Thymus (tissue), 14 donors: ENCODE data around the gene HELLS. TPM values are rescaled to one million over a fixed set of nuclear protein-coding genes. Genes with fewer than 3 reads are reported as not detected.
"Not testable (repeated sequence)": the region's sequence is repeated elsewhere in the genome, so short reads cannot be mapped to it uniquely, and the experiment has no call there.

Experiments used
- DNase-seq, 9 donors: peaks; one replicate each; pipeline ENCODE4 v3.0.0-alpha.2; 2013; ENCODE audit warnings: low spot score in 9 of 9, low read depth in 6 of 9, missing footprints in 1 of 9
- H3K27ac ChIP-seq, 2 donors: one replicate each; pipeline ENCODE4 v1.5.1; 2013; ENCODE audit warnings: control low read depth in 1 of 2, low read depth in 1 of 2, low read length in 1 of 2, mild to moderate bottlenecking in 1 of 2, moderate library complexity in 1 of 2
- H3K27me3 ChIP-seq, 2 donors: one replicate each; pipeline ENCODE4 v1.5.1; 2013; ENCODE audit warnings: low read length in 1 of 2; ENCODE audit not compliant: control insufficient read depth in 2 of 2, insufficient read depth in 1 of 2
- H3K36me3 ChIP-seq, 2 donors: one replicate each; pipeline ENCODE4 v1.5.1; 2013; ENCODE audit warnings: low read length in 1 of 2, mild to moderate bottlenecking in 1 of 2, moderate library complexity in 1 of 2; ENCODE audit not compliant: control insufficient read depth in 2 of 2, insufficient read depth in 2 of 2
- H3K4me1 ChIP-seq, 2 donors: one replicate each; pipeline ENCODE4 v1.5.1; 2013; ENCODE audit warnings: low read length in 2 of 2; ENCODE audit not compliant: control insufficient read depth in 2 of 2, insufficient read depth in 2 of 2
- H3K4me3 ChIP-seq, 2 donors: one replicate each; pipeline ENCODE4 v1.5.1; 2013; ENCODE audit warnings: low read length in 2 of 2, control low read depth in 1 of 2, mild to moderate bottlenecking in 1 of 2
- H3K9me3 ChIP-seq, 2 donors: one replicate each; pipeline ENCODE4 v1.5.1; 2013; ENCODE audit warnings: low read length in 1 of 2, mild to moderate bottlenecking in 1 of 2; ENCODE audit not compliant: control insufficient read depth in 2 of 2, insufficient read depth in 1 of 2
- WGBS: extraction: QIAGEN DNeasy Blood & Tissue Kit; methylation state at CpG from one replicate; pipeline ENCODE4 v1.1.7; 2013; 5-methylcytosine and 5-hydroxymethylcytosine counted together
- long read RNA-seq, 10 donors: transcript quantifications; one replicate each; lab custom pipeline, GENCODE V29; 2026
- polyA plus RNA-seq: library from polyadenylated mRNA; stranded (reverse); fragments of 200-250 nt; gene quantifications from one replicate; pipeline ENCODE4 v1.2.3, GENCODE V29; 2013
- total RNA-seq: library from RNA; stranded (reverse); fragments of 120-200 nt; gene quantifications from one replicate; pipeline ENCODE4 v1.2.4, GENCODE V29; 2013
- donor health status: healthy.

The HELLS gene
- total RNA-seq (46.0 TPM), polyA plus RNA-seq (8.5 TPM)
- long read RNA-seq, donor 1, result 0 reads
- long read RNA-seq, donor 2, result 0 reads
- long read RNA-seq, donor 3, transcript HELLS-202 (22 exons, 3,099 nt), result major isoform, 5 of 5 reads
- long read RNA-seq, donor 3, partial matches to known transcripts, result 0 of 5 reads
- long read RNA-seq, donor 3, other reads (novel, unspliced or antisense), result 0 of 5 reads
- long read RNA-seq, donor 4, partial matches to known transcripts, result 0 of 2 reads
- long read RNA-seq, donor 4, other reads (novel, unspliced or antisense), result 0 of 2 reads
- long read RNA-seq, donor 5, partial matches to known transcripts, result 0 of 2 reads
- long read RNA-seq, donor 5, other reads (novel, unspliced or antisense), result 0 of 2 reads
- long read RNA-seq, donor 6, partial matches to known transcripts, result 0 of 2 reads
- long read RNA-seq, donor 6, other reads (novel, unspliced or antisense), result 0 of 2 reads
- long read RNA-seq, donor 7, partial matches to known transcripts, result 7 of 11 reads
- long read RNA-seq, donor 7, other reads (novel, unspliced or antisense), result 0 of 11 reads
- long read RNA-seq, donor 8, partial matches to known transcripts, result 0 of 1 reads
- long read RNA-seq, donor 8, other reads (novel, unspliced or antisense), result 0 of 1 reads
- long read RNA-seq, donor 9, partial matches to known transcripts, result 0 of 2 reads
- long read RNA-seq, donor 9, other reads (novel, unspliced or antisense), result 0 of 2 reads
- long read RNA-seq, donor 10, partial matches to known transcripts, result 0 of 4 reads
- long read RNA-seq, donor 10, other reads (novel, unspliced or antisense), result 0 of 4 reads

- no peaks in the 10 kb centered on the region for H3K27me3 ChIP-seq
- H3K27ac ChIP-seq, result peak within 1 kb of the TSS; percentile 76 to 86
- DNase-seq, result peak; percentile 53 to 91 (median 70)
- H3K9me3 ChIP-seq, result no peaks in the 10 kb centered on the region
- peaks cover 0 to 4% of the 10 kb centered on the region in 2 donors for H3K36me3 ChIP-seq
- H3K4me1 ChIP-seq, result peaks cover 14 to 23% of the 10 kb centered on the region in 2 donors
- WGBS, result under 1% methylated on average over 48 of the region's 48 CpGs
- H3K4me3 ChIP-seq, result peak within 1 kb of the TSS; percentile 73 to 81
Measured at GRCh38 chr10:94545391-94546048, at the start of gene HELLS. Gene HELLS (plus strand): TSS chr10:94545788. CDS start chr10:94545922, 134 bp downstream.

DNA sequence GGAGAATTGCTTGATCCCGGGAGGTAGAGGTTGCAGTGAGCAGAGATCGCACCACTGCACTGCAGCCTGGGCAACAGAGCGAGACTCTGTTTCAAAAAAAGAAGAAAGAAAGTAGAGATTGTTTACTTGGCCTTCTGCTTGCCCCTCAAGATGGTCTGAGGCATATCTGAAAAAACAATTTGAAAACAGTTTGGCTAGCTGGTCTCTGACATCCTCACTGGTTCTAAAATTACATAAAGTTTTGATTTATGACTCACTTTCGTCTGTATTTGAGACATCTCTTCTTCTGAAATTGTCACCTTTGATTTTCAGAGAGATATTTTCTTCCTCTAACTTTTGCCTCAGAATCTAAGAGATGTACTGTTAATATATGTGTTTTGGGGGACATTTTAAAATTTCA, 49.6 kb upstream of the HELLS start:
- no peak overlapping the region for H3K4me3 ChIP-seq
- no peak overlapping the region for H3K27ac ChIP-seq
- H3K4me1 ChIP-seq, result no peaks in the 10 kb centered on the region
- DNase-seq, result no peak
- H3K27me3 ChIP-seq, result no peaks in the 10 kb centered on the region
- 85% methylated on average over 4 of the region's 4 CpGs for WGBS
- H3K36me3 ChIP-seq, result no peaks in the 10 kb centered on the region
- no peaks in the 10 kb centered on the region for H3K9me3 ChIP-seq

DNA sequence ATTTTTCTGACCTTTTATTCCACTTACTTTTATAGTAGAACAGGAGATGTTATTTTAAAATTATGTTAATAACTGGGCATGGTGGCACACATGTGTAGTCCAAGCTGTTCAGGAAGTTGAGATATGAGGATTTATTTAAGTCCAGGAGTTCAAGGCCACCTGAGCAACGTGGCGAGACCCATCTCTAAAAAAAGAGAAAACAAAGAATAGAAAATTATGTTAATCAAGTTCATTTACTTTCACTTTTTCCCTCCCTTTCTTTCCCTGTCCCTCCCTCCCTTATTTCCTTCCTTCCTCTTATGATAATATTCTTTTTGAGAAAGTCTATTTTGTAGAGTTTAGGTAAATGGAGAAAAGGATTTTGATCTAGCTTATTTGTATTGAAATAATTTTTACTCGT, 48.9 kb upstream of the HELLS start:
- WGBS, result 81% methylated on average over 3 of the region's 3 CpGs
- Histone ChIP-seq H3K4me3 (no peak overlapping the region), H3K4me1 (no peaks in the 10 kb centered on the region), H3K9me3 (no peaks in the 10 kb centered on the region), H3K27me3 (no peaks in the 10 kb centered on the region), H3K27ac (no peak overlapping the region), H3K36me3 (no peaks in the 10 kb centered on the region)
- DNase-seq, result no peak

DNA sequence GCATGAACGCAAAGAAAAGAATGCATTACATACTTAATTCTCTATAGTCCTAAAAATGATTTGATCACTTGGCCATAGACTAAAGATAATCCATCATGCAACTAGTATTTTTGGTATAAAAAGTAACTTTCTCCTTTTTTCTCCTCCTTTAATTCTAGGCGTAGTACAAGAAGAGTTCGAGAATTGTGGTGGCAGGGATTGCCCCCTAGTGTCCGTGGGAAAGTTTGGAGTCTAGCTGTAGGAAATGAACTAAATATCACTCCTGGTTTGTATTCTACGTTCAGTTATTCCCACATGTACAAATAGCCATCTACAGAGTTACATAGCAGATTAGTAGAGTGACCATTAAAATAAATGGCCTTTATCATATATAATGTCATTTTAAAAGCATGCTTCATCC, 45.5 kb upstream of the HELLS start:
- 93% methylated on average over 5 of the region's 5 CpGs for WGBS
- H3K27ac ChIP-seq, result no peak overlapping the region
- no peak for DNase-seq
- H3K27me3 ChIP-seq, result no peaks in the 10 kb centered on the region
- no peaks in the 10 kb centered on the region for H3K9me3 ChIP-seq
- H3K4me1 ChIP-seq, result no peaks in the 10 kb centered on the region
- H3K36me3 ChIP-seq, result no peaks in the 10 kb centered on the region
- no peak overlapping the region for H3K4me3 ChIP-seq

DNA sequence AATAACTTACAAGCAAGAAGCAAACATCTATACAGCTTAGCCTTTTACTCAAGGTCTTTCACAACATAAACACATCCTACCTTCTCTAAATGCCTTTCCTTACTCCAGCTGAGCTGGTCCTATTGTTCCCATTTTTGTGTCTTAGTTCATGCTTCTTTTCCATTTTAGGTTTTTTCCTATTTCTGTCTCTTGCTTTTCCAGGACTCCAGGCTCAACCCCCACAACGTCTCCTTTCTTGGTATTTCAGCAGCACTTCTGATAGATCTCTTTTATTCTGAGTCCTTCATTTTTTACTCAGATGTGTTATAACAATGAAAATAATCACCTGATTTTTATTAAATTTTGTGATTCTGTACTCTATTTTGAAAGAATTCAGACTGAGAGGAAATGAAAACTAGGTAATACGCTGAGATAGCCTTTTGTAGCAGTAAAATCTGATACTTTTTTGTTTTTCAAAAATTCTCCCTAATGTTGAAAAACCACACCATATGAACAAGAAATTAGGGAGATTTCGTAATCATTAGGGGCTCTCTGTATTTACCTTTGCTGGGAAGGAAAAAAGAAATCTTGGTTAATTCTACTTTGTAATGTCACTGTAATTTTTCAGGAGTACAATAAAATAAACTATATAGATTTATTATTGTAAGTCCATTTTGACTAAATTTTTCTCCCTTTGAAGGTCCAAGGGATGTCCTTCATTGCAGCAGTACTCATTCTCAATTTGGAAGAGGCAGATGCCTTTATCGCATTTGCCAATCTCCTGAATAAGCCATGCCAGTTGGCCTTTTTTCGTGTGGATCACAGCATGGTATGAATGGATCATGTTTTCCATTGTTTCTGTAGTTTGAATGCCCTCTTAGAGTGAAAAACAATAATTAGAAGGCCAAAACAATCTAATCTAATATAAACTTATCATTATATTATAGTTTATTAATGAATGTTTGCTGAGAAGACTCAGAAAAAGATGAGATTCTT, 24.0 kb upstream of the HELLS start:
- Histone ChIP-seq H3K27ac (no peak overlapping the region), H3K4me3 (no peak overlapping the region), H3K9me3 (no peaks in the 10 kb centered on the region), H3K27me3 (no peaks in the 10 kb centered on the region), H3K36me3 (no peaks in the 10 kb centered on the region), H3K4me1 (no peaks in the 10 kb centered on the region)
- 96% methylated on average over 5 of the region's 5 CpGs for WGBS
- DNase-seq, result no peak

GRCh38 chr10:94524146-94524545, 21.4 kb upstream of the HELLS start:
- no peaks in the 10 kb centered on the region for H3K36me3 ChIP-seq
- 88% methylated on average over 7 of the region's 7 CpGs for WGBS
- H3K27ac ChIP-seq, result no peak overlapping the region
- DNase-seq, result no peak
- no peaks in the 10 kb centered on the region for H3K27me3 ChIP-seq
- H3K4me1 ChIP-seq, result no peaks in the 10 kb centered on the region
- no peak overlapping the region for H3K4me3 ChIP-seq
- no peaks in the 10 kb centered on the region for H3K9me3 ChIP-seq

DNA sequence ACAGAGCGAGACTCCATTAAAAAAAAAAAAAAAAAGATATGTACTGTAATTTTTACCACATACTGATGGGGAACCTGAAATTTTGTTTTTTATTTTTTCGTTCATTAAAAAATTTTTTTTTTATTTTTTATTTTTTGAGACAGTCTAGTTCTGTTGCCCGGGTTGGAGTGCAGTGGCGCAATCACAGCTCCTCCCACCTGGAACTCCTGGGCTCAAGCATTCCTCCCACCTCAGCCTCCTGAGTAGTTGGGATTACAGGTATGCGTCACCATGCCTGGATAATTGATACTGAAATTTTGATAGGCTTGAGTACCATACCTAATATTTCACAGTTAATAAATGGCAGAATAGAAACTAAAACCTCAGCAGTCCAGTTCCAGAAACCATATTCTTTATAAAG, 20.9 kb upstream of the HELLS start:
- Histone ChIP-seq H3K9me3 (no peaks in the 10 kb centered on the region), H3K4me1 (no peaks in the 10 kb centered on the region), H3K27ac (no peak overlapping the region), H3K27me3 (no peaks in the 10 kb centered on the region), H3K4me3 (no peak overlapping the region), H3K36me3 (no peaks in the 10 kb centered on the region)
- DNase-seq, result no peak
- 98% methylated on average over 5 of the region's 5 CpGs for WGBS

- not testable (repeated sequence) for DNase-seq, H3K9me3 ChIP-seq, H3K27ac ChIP-seq, H3K36me3 ChIP-seq, H3K4me3 ChIP-seq, H3K27me3 ChIP-seq, H3K4me1 ChIP-seq
Measured at GRCh38 chr10:94531550-94531949, 14.0 kb upstream of the HELLS start.
